ENCODE measurements around the gene PLCB4.
"Not testable (repeated sequence)": the region's sequence is repeated elsewhere in the genome, so short reads cannot be mapped to it uniquely, and the experiment has no call there.

Gene PLCB4

GRCh38 chr20:9036593-9036992 is 32.3 kb upstream of the PLCB4 start:
- H3K4me3 ChIP-seq (ENCODE audit: low read depth, low read length): no peak overlapping the region
- no peak for TF ChIP-seq CTCF (IDR thresholded peaks at IDR 0.05; ENCODE audit: insufficient read depth, low read depth, low read length, missing control alignments)
- no peak for DNase-seq (ENCODE audit: low read depth)

GRCh38 chr20:9038791-9039535 is 29.9 kb upstream of the PLCB4 start:
- TF ChIP-seq CTCF (IDR thresholded peaks at IDR 0.05; ENCODE audit: insufficient read depth, low read depth, low read length, missing control alignments): no peak
- H3K4me3 ChIP-seq (ENCODE audit: low read depth, low read length): no peak overlapping the region
- DNase-seq (ENCODE audit: low read depth): no peak

GRCh38 chr20:9040863-9041524 is 27.9 kb upstream of the PLCB4 start:
- no peak for TF ChIP-seq CTCF (IDR thresholded peaks at IDR 0.05; ENCODE audit: insufficient read depth, low read depth, low read length, missing control alignments)
- H3K4me3 ChIP-seq (ENCODE audit: low read depth, low read length): no peak overlapping the region
- no peak for DNase-seq (ENCODE audit: low read depth)

- TF ChIP-seq CTCF (IDR thresholded peaks at IDR 0.05; ENCODE audit: insufficient read depth, low read depth, low read length, missing control alignments): no peak
- no peak overlapping the region for H3K4me3 ChIP-seq (ENCODE audit: low read depth, low read length)
- DNase-seq (ENCODE audit: low read depth): no peak
Observed at GRCh38 chr20:9043364-9043763, 25.5 kb upstream of the PLCB4 start.

GRCh38 chr20:9047928-9048327 is 21.0 kb upstream of the PLCB4 start:
- DNase-seq (ENCODE audit: low read depth); H3K4me3 ChIP-seq (ENCODE audit: low read depth, low read length): not testable (repeated sequence)

- DNase-seq (ENCODE audit: low read depth): no peak
- no peak overlapping the region for H3K4me3 ChIP-seq (ENCODE audit: low read depth, low read length)
- TF ChIP-seq CTCF (IDR thresholded peaks at IDR 0.05; ENCODE audit: insufficient read depth, low read depth, low read length, missing control alignments): no peak
Observed at GRCh38 chr20:9051508-9051907, 17.4 kb upstream of the PLCB4 start.

- no peak for TF ChIP-seq CTCF (IDR thresholded peaks at IDR 0.05; ENCODE audit: insufficient read depth, low read depth, low read length, missing control alignments)
- no peak for DNase-seq (ENCODE audit: low read depth)
- H3K4me3 ChIP-seq (ENCODE audit: low read depth, low read length): no peak overlapping the region
Observed at GRCh38 chr20:9052136-9052535, 16.8 kb upstream of the PLCB4 start.

All from GM12865 (cell line).